Activated CD8-positive, alpha-beta T cell treated with anti-CD3 and anti-CD28 coated beads, Interleukin-2, amount 10 ng/mL, durations not matched to agents 7 days and 5 days (primary cell): ENCODE measurements around the gene OR51F1. TPM values are rescaled to one million over a fixed set of nuclear protein-coding genes. Genes with fewer than 3 reads are reported as not detected.
"Not testable (repeated sequence)": the region's sequence is repeated elsewhere in the genome, so short reads cannot be mapped to it uniquely, and the experiment has no call there.

Source experiments
- ATAC-seq: fragments of 150-1000 bp; cut with Tn5 transposase; one replicate; pipeline ENCODE4 v1.10.0; 2021; ENCODE audit warnings: moderate library complexity
- CTCF ChIA-PET: fragments of 350-600 bp; sonication (Branson Sonifier 250); formaldehyde crosslinking; loops from one replicate; lab custom pipeline; 2021; ENCODE audit warnings: antibody characterized with exemption; lab: Charles Lee
- POLR2A ChIA-PET: fragments of 350-600 bp; sonication (Branson Sonifier 250); formaldehyde crosslinking; loops from one replicate; lab custom pipeline; 2021; ENCODE audit warnings: antibody characterized with exemption; lab: Charles Lee
- DNase-seq: peaks from one replicate; pipeline ENCODE4 v3.0.0-alpha.2; 2020
- H3K27ac Mint-ChIP-seq: one replicate; pipeline ENCODE4 v1.8.0; 2021; ENCODE audit warnings: mild to moderate bottlenecking, mixed read lengths
- H3K27me3 Mint-ChIP-seq: one replicate; pipeline ENCODE4 v1.8.0; 2021; ENCODE audit warnings: low read depth, mixed read lengths
- H3K36me3 Mint-ChIP-seq: one replicate; pipeline ENCODE4 v1.8.0; 2021; ENCODE audit warnings: low read depth, mixed read lengths
- H3K4me1 Mint-ChIP-seq: one replicate; pipeline ENCODE4 v1.8.0; 2021; ENCODE audit warnings: low read depth, mixed read lengths
- H3K4me3 Mint-ChIP-seq: one replicate; pipeline ENCODE4 v1.8.0; 2021; ENCODE audit warnings: mild to moderate bottlenecking, mixed read lengths
- H3K9me3 Mint-ChIP-seq: one replicate; pipeline ENCODE4 v1.8.0; 2022; ENCODE audit warnings: mixed read lengths; ENCODE audit not compliant: insufficient read depth
- total RNA-seq, 2 experiments: library from RNA; stranded (reverse); gene quantifications; one replicate each; pipeline ENCODE4 v1.2.3, GENCODE V29; 2021

OR51F1 gene
- total RNA-seq, 2 experiments from 2014 or later: not detected

GRCh38 chr11:4748438-4748837 lies 21.3 kb downstream of the OR51F1 start:
- ChIA-PET POLR2A (no interaction called here), CTCF (no interaction called here)
- Mint-ChIP-seq H3K4me3 (no peak overlapping the region), H3K4me1 (no peaks in the 10 kb centered on the region), H3K27me3 (peaks cover 9% of the 10 kb centered on the region), H3K36me3 (no peaks in the 10 kb centered on the region), H3K9me3 (no peaks in the 10 kb centered on the region), H3K27ac (no peak overlapping the region)
- DNase-seq (no peak), ATAC-seq (no peak)

GRCh38 chr11:4740735-4741134 lies 29.0 kb downstream of the OR51F1 start:
- CTCF ChIA-PET: no interaction called here
- no peak for DNase-seq
- POLR2A ChIA-PET: no interaction called here
- Mint-ChIP-seq H3K9me3 (no peaks in the 10 kb centered on the region), H3K4me1 (no peaks in the 10 kb centered on the region), H3K27me3 (no peaks in the 10 kb centered on the region), H3K27ac (no peak overlapping the region), H3K4me3 (no peak overlapping the region), H3K36me3 (no peaks in the 10 kb centered on the region)
- ATAC-seq: no peak

- no peak for DNase-seq
- no peaks in the 10 kb centered on the region for H3K4me1 Mint-ChIP-seq
- no peak overlapping the region for H3K4me3 Mint-ChIP-seq
- H3K36me3 Mint-ChIP-seq: no peaks in the 10 kb centered on the region
- ATAC-seq: no peak
- no peak overlapping the region for H3K27ac Mint-ChIP-seq
- POLR2A ChIA-PET: no interaction called here
- CTCF ChIA-PET: no interaction called here
- no peaks in the 10 kb centered on the region for H3K27me3 Mint-ChIP-seq
- no peaks in the 10 kb centered on the region for H3K9me3 Mint-ChIP-seq
Measured at GRCh38 chr11:4727171-4727570, 42.6 kb downstream of the OR51F1 start.

GRCh38 chr11:4722616-4723534 lies 46.9 kb downstream of the OR51F1 start:
- H3K4me1 Mint-ChIP-seq, H3K9me3 Mint-ChIP-seq, H3K4me3 Mint-ChIP-seq, H3K36me3 Mint-ChIP-seq, POLR2A ChIA-PET, CTCF ChIA-PET, ATAC-seq, H3K27me3 Mint-ChIP-seq, H3K27ac Mint-ChIP-seq, DNase-seq: not testable (repeated sequence)

Other genes with a start within 250 kb of the OR51F1 start
- gene OR52M1, start 224.7 kb downstream of the OR51F1 start, total RNA-seq: not detected
- gene OR52I2, start 188.2 kb downstream of the OR51F1 start, total RNA-seq: not detected
- gene OR52I1, start 175.9 kb downstream of the OR51F1 start, total RNA-seq: not detected
- 10 to 100 TPM; 10.8 to 12.3 TPM for gene TRIM68, start 161.7 kb downstream of the OR51F1 start, total RNA-seq
- not detected for gene OR51D1, start 132.5 kb downstream of the OR51F1 start, total RNA-seq
- gene OR51E1, start 126.0 kb downstream of the OR51F1 start, total RNA-seq: not detected
- gene OR51E2, start 72.1 kb downstream of the OR51F1 start, total RNA-seq: not detected
- gene MMP26, start 65.2 kb downstream of the OR51F1 start, total RNA-seq: not detected
- not detected for gene OR52R1, start 34.4 kb upstream of the OR51F1 start, total RNA-seq
- gene OR51F2, start 51.4 kb upstream of the OR51F1 start, total RNA-seq: not detected
- gene OR51S1, start 79.3 kb upstream of the OR51F1 start, total RNA-seq: not detected
- gene OR51T1, start 112.0 kb upstream of the OR51F1 start, total RNA-seq: not detected
- gene OR51A7, start 133.8 kb upstream of the OR51F1 start, total RNA-seq: not detected
- gene OR51G2, start 149.4 kb upstream of the OR51F1 start, total RNA-seq: not detected
- gene OR51G1, start 154.4 kb upstream of the OR51F1 start, total RNA-seq: not detected
- gene OR51A4, start 177.7 kb upstream of the OR51F1 start, total RNA-seq: not detected
- not detected for gene OR51A2, start 185.8 kb upstream of the OR51F1 start, total RNA-seq
- gene OR51L1, start 224.9 kb upstream of the OR51F1 start, total RNA-seq: not detected